Natural killer cell (primary cell): ENCODE measurements around the gene SRPK2. TPM values are rescaled to one million over a fixed set of nuclear protein-coding genes. Genes with fewer than 3 reads are reported as not detected.

Experiments used
- ATAC-seq, 3 donors: fragments of 150-1000 bp in 2 of 3; fragments of 200-7000 bp in 1 of 3; cut with Tn5 transposase; 1 replicate in 1 of 3; 2 replicates in 2 of 3; pipeline ENCODE4 v1.10.0; 2021; ENCODE audit warnings: mild to moderate bottlenecking in 2 of 3, moderate library complexity in 2 of 3
- DNase-seq, 2 donors: peaks; one replicate each; pipeline versions ENCODE4 v3.0.0 to v3.0.0-alpha.2; 2013 to 2021; ENCODE audit warnings: mixed read lengths in 1 of 2
- H3K27ac ChIP-seq: one replicate; pipeline ENCODE4 v1.5.1; 2013; ENCODE audit warnings: mild to moderate bottlenecking, low read length
- H3K27me3 ChIP-seq: one replicate; pipeline ENCODE4 v1.6.1; 2013; ENCODE audit warnings: low read length; ENCODE audit not compliant: control insufficient read depth, insufficient read depth
- H3K36me3 ChIP-seq: one replicate; pipeline ENCODE4 v1.6.1; 2013; ENCODE audit warnings: low read length; ENCODE audit not compliant: control insufficient read depth, insufficient read depth
- H3K4me1 ChIP-seq: one replicate; pipeline ENCODE4 v1.6.1; 2013; ENCODE audit warnings: low read length; ENCODE audit not compliant: control insufficient read depth, insufficient read depth
- H3K4me3 ChIP-seq: one replicate; pipeline ENCODE4 v1.5.1; 2013; ENCODE audit warnings: low read length
- H3K9me3 ChIP-seq: one replicate; pipeline ENCODE4 v1.6.1; 2013; ENCODE audit warnings: low read length; ENCODE audit not compliant: control insufficient read depth, insufficient read depth
- H3K27ac Mint-ChIP-seq, 2 donors: one replicate each; pipeline ENCODE4 v1.8.0; 2022; ENCODE audit warnings: mild to moderate bottlenecking in 2 of 2, mixed read lengths in 2 of 2, moderate library complexity in 1 of 2
- H3K27me3 Mint-ChIP-seq, 2 donors: one replicate each; pipeline ENCODE4 v1.8.0; 2022; ENCODE audit warnings: low read depth in 2 of 2, mixed read lengths in 2 of 2
- H3K36me3 Mint-ChIP-seq: one replicate; pipeline ENCODE4 v1.8.0; 2022; ENCODE audit warnings: mixed read lengths
- H3K4me1 Mint-ChIP-seq, 2 donors: one replicate each; pipeline ENCODE4 v1.8.0; 2022; ENCODE audit warnings: mixed read lengths in 2 of 2
- H3K4me3 Mint-ChIP-seq: one replicate; pipeline ENCODE4 v1.8.0; 2022; ENCODE audit warnings: mild to moderate bottlenecking, moderate library complexity, mixed read lengths
- H3K9me3 Mint-ChIP-seq, 2 donors: one replicate each; pipeline ENCODE4 v1.8.0; 2022; ENCODE audit warnings: mixed read lengths in 2 of 2
- CTCF ChIP-seq: fragments of 200-600 bp; IDR thresholded peaks from one replicate; pipeline ENCODE4 v1.8.0; 2022; ENCODE audit warnings: antibody characterized with exemption
- WGBS: methylation state at CpG from one replicate; pipeline ENCODE4 v1.1.7; 2013; ENCODE audit warnings: missing lambda C conversion rate; ENCODE audit not compliant: insufficient coverage; 5-methylcytosine and 5-hydroxymethylcytosine counted together
- intact Hi-C: fragments of 100-400 bp; cut with micrococcal nuclease; formaldehyde crosslinking; loops from one replicate; pipeline ENCODE4 v1.14.2; 2022
- total RNA-seq, 4 donors: library from RNA; stranded (reverse); fragments of 120-200 nt in 1 of 4; gene quantifications; one replicate each; pipeline versions ENCODE4 v1.2.3 to v1.2.4, GENCODE V29; 2013 to 2022

Gene SRPK2
- total RNA-seq, 3 donors from 2014 or later (not counting 1 experiment from before 2014, with no cell fraction given), result 103 to 121 (median 108) TPM

- intact Hi-C loops, result no loop called here
- Histone ChIP-seq H3K36me3 (no peaks in the 10 kb centered on the region), H3K27ac (no peak overlapping the region), H3K4me1 (peaks cover 3% of the 10 kb centered on the region), H3K4me3 (no peak overlapping the region), H3K27me3 (no peaks in the 10 kb centered on the region), H3K9me3 (no peaks in the 10 kb centered on the region)
- DNase-seq (no peak), ATAC-seq (no peak)
- 76% methylated on average over 2 of the region's 3 CpGs for WGBS
- H3K27ac Mint-ChIP-seq, result peak overlapping the region; percentile 9 to 60
- TF ChIP-seq CTCF, result no peak
- H3K36me3 Mint-ChIP-seq, result no peaks in the 10 kb centered on the region
- no peaks in the 10 kb centered on the region for H3K9me3 Mint-ChIP-seq
- H3K4me3 Mint-ChIP-seq, result no peak overlapping the region
- H3K27me3 Mint-ChIP-seq, result no peaks in the 10 kb centered on the region
- peaks cover 20 to 43% of the 10 kb centered on the region in 2 donors for H3K4me1 Mint-ChIP-seq
These were observed 99.0 kb downstream of the SRPK2 start for GRCh38 chr7:105289704-105290103.

- Mint-ChIP-seq H3K36me3 (no peaks in the 10 kb centered on the region), H3K4me1 (peaks cover 47 to 63% of the 10 kb centered on the region in 2 donors), H3K4me3 (no peak overlapping the region), H3K27me3 (no peaks in the 10 kb centered on the region), H3K27ac (no peak overlapping the region), H3K9me3 (no peaks in the 10 kb centered on the region)
- Histone ChIP-seq H3K4me3 (no peak overlapping the region), H3K36me3 (no peaks in the 10 kb centered on the region), H3K27me3 (no peaks in the 10 kb centered on the region), H3K4me1 (peaks cover 3% of the 10 kb centered on the region), H3K27ac (no peak overlapping the region), H3K9me3 (no peaks in the 10 kb centered on the region)
- intact Hi-C loops, result no loop called here
- no peak for TF ChIP-seq CTCF
- 93% methylated on average over 3 of the region's 3 CpGs for WGBS
- no peak for DNase-seq
- no peak for ATAC-seq
These were observed 102.3 kb downstream of the SRPK2 start for GRCh38 chr7:105286441-105286840.

- Mint-ChIP-seq H3K27ac (peak overlapping the region; percentile 45 to 54), H3K9me3 (no peaks in the 10 kb centered on the region), H3K27me3 (no peaks in the 10 kb centered on the region), H3K4me3 (no peak overlapping the region), H3K4me1 (peaks cover 50 to 62% of the 10 kb centered on the region in 2 donors), H3K36me3 (no peaks in the 10 kb centered on the region)
- no peak overlapping the region for H3K4me3 ChIP-seq
- DNase-seq (no peak), ATAC-seq (no peak)
- no peaks in the 10 kb centered on the region for H3K27me3 ChIP-seq
- peaks cover 3% of the 10 kb centered on the region for H3K4me1 ChIP-seq
- intact Hi-C loops, result no loop called here
- H3K27ac ChIP-seq, result no peak overlapping the region
- no peak for TF ChIP-seq CTCF
- H3K36me3 ChIP-seq, result no peaks in the 10 kb centered on the region
- 96% methylated on average over 10 of the region's 12 CpGs for WGBS
- no peaks in the 10 kb centered on the region for H3K9me3 ChIP-seq
These were observed 103.4 kb downstream of the SRPK2 start for GRCh38 chr7:105285118-105285874.

- no peak for ATAC-seq
- Mint-ChIP-seq H3K27ac (no peak overlapping the region), H3K4me1 (peaks cover 49 to 50% of the 10 kb centered on the region in 2 donors)
These were observed 104.7 kb downstream of the SRPK2 start for GRCh38 chr7:105284014-105284413.

More at GRCh38 chr7:105284014-105284413, 104.7 kb downstream of the SRPK2 start:
- Histone ChIP-seq H3K36me3 (no peaks in the 10 kb centered on the region), H3K9me3 (no peaks in the 10 kb centered on the region), H3K4me1 (peaks cover 3% of the 10 kb centered on the region), H3K27me3 (no peaks in the 10 kb centered on the region), H3K27ac (no peak overlapping the region), H3K4me3 (no peak overlapping the region)
- no peak for TF ChIP-seq CTCF
- Mint-ChIP-seq H3K9me3 (no peaks in the 10 kb centered on the region), H3K27me3 (no peaks in the 10 kb centered on the region), H3K36me3 (no peaks in the 10 kb centered on the region), H3K4me3 (no peak overlapping the region)
- 93% methylated on average over 4 of the region's 6 CpGs for WGBS
- intact Hi-C loops, result no loop called here
- DNase-seq, result no peak
